ENCODE measurements around the gene TPSAB1.

TPSAB1 gene

DNA sequence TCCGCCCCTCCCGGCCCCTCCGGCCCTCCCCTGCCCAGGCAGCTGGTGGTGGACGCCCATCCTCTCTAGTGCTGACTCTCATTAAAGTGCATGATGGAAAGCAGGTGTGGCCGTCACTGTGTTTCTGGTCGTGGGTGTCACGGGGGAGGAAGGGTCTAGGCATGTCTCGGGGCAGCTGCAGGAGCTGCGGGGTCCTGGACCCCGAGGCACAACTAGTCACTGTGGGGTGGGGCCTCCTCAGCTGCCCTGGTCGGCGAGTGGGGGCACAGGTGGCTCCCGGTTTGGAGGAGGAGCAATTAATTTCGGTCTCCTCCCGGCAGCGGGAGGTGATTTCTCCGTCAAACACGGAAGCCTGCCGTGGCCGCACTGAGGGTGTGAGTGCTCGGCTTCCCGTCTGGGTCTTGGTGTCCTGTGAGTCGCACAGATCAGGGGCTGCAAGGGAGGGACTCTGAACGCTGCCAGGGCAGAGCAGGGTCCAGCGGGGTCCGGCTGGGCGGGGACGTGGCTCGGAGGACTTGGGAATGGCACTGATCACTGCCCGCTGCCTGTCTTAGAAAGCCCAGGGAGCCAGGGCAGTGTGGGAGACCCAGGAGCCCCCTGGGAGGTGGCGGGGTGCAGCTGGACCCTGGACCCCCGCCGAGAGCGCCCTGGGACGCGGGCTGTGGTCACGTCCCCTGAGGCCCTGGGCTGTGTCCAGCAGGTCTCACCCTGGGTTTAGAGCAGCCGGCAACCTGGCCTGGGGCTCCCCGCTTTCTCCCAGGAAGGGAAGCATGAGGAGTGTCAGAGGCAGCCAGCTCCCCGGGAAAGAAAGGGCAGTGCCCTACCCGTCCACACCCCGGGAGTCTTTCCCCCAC, 18.6 kb downstream of the TPSAB1 start:
- DNase-seq (ENCODE audit: low read depth, low spot score), result no peak
- POLR2A ChIA-PET, result no interaction called here
- no peak overlapping the region for H3K4me3 ChIP-seq (ENCODE audit: low read depth, low read length)

DNA sequence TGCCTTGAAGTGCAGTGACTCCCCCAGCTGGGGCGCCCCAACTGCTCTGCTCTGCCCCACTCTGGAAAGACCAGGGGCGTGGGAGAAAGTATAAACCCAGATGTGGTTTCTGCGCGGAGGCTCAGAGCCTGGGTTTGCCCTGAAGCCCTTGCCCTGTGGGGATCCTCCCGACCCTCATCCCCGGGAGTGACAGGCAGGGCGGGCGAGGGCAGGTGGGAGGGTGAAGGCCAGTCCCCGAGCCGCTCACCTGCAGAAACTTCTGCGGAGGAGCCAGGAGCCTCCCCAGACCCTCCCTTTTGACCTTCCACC, 19.2 kb downstream of the TPSAB1 start:
- ChIA-PET POLR2A (no interaction called here), CTCF (no interaction called here)
- DNase-seq (ENCODE audit: low read depth, low spot score), result no peak
- H3K4me3 ChIP-seq (ENCODE audit: low read depth, low read length), result no peak overlapping the region
- TF ChIP-seq, protein P1, sequence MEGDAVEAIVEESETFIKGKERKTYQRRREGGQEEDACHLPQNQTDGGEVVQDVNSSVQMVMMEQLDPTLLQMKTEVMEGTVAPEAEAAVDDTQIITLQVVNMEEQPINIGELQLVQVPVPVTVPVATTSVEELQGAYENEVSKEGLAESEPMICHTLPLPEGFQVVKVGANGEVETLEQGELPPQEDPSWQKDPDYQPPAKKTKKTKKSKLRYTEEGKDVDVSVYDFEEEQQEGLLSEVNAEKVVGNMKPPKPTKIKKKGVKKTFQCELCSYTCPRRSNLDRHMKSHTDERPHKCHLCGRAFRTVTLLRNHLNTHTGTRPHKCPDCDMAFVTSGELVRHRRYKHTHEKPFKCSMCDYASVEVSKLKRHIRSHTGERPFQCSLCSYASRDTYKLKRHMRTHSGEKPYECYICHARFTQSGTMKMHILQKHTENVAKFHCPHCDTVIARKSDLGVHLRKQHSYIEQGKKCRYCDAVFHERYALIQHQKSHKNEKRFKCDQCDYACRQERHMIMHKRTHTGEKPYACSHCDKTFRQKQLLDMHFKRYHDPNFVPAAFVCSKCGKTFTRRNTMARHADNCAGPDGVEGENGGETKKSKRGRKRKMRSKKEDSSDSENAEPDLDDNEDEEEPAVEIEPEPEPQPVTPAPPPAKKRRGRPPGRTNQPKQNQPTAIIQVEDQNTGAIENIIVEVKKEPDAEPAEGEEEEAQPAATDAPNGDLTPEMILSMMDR (IDR thresholded peaks at IDR 0.05; ENCODE audit: insufficient read depth, low read length, missing control alignments), result no peak

More for the DNA sequence above, 18.6 kb downstream of the TPSAB1 start:
- TF ChIP-seq, protein P1 (IDR thresholded peaks at IDR 0.05; ENCODE audit: insufficient read depth, low read length, missing control alignments), result no peak
- CTCF ChIA-PET, result no interaction called here

DNA sequence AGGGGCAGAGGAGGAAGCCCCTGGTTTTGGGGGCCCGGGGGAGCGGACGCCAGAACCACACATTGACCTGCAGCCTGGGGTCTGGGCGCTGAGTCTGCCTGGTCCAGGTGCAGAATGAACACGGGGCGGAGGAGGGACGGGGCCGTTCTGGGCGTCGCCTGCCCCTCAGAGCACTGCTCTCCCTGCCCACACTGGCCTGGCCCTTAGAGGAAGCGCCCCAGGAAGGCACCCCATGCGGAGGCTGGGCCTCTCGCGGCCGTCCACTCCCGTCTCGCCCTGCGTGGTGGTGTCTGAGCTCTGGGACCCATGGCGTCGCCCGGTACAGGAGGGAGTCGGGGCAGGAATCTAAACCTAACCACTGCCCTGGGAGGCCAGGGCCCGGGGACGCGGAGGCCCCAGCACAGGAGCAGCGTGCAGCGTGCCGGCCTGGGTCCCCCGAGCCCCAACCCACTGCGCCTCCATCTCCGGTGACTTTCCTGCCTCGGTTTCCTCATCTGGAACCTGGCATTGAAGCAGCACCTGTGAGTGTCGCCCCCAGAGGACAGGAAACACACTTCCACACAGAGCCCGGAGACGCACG, 19.7 kb downstream of the TPSAB1 start:
- DNase-seq (ENCODE audit: low read depth, low spot score), result no peak
- no peak overlapping the region for H3K4me3 ChIP-seq (ENCODE audit: low read depth, low read length)
- ChIA-PET CTCF (no interaction called here), POLR2A (no interaction called here)
- TF ChIP-seq, protein P1 (IDR thresholded peaks at IDR 0.05; ENCODE audit: insufficient read depth, low read length, missing control alignments), result no peak

DNA sequence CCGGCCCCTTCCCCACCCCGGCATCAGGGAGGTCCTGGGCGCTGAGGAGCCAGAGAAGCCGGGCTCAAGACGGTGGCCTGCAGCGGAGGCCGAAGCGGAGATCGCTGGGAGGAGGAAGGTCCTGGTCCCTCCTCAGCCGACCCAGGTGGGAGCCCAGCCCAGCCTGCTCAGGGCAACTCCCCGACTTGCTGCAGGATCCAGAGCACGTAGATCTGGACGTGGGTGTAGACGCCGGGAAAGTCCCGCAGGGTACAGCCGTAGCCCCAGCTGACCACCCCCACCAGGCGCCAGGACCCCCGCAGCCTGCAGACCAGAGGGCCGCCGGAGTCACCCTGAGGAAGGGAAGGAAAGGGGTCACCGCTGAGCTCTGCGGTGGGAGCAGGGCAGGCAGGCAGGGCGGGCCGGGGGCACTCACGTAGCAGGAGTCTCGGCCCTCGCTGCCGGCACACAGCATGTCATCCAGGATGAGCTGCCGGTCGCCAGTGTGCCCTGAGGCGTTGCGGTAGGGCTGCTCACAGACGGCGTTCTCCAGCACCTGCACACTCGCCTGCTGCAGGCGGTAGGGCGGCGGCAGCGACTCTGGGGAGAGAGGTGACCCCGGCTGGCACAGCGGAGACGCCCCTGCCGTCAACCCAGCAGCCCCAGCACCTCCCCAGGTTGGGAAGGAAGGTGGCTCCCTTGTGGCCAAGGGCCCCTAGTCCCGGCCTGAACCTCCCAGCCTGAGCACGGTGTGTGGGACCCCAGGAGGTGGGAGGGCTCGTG, 20.8 kb downstream of the TPSAB1 start:
- ChIA-PET CTCF (no interaction called here), POLR2A (no interaction called here)
- TF ChIP-seq, protein P1 (IDR thresholded peaks at IDR 0.05; ENCODE audit: insufficient read depth, low read length, missing control alignments), result no peak
- no peak overlapping the region for H3K4me3 ChIP-seq (ENCODE audit: low read depth, low read length)
- DNase-seq (ENCODE audit: low read depth, low spot score), result no peak

DNA sequence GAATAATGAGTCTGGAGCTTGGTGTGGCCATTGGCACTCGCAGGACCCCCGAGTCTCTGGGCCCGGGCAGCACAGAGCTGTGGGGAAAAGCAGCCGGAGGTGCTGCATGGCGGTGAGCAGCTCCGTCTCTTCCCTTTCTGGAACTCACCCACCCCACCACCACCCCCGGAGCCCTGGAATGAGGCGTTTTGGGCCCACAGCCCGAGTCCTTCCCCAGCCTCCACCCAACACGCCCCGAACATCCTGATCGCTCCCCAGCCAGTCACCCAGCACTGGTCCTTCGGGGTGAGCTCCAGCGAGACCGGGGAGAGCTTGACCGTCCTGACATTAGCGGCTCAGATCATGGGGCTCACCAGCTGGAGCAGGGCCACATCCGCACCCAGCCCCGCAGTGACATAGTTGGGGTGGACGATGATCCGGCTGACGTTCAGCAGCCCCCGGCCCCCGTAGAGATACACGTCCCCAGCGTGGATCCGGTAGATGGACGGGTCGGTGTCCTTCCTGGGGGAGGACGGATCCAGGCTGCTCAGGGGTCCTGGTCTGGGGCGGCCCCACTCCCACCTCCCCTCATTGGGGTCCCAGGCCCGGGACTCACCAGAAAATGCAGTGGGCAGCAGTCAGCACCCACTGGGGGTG, 21.8 kb downstream of the TPSAB1 start:
- no peak overlapping the region for H3K4me3 ChIP-seq (ENCODE audit: low read depth, low read length)
- DNase-seq (ENCODE audit: low read depth, low spot score), result no peak
- ChIA-PET POLR2A (no interaction called here), CTCF (no interaction called here)
- TF ChIP-seq, protein P1 (IDR thresholded peaks at IDR 0.05; ENCODE audit: insufficient read depth, low read length, missing control alignments), result no peak

DNA sequence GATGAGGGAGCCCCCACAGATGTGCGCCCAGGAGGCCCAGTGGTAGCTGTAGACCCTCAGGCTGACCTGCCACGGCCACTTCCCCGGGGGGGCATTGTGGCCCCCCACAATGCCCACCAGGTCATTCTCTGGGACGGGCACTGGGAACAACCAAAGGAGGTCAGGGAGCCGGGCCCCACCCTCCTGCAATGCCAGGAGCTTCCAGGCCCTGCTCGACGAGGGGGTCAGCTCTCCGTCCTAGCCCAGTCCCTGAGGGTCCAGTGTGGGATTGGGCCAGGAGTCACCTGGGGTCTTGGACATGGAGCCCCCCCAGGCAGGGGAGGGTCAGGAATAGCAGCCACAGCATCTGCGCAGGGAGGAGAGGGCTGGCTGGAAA, 22.3 kb downstream of the TPSAB1 start:
- no peak overlapping the region for H3K4me3 ChIP-seq (ENCODE audit: low read depth, low read length)
- POLR2A ChIA-PET, result no interaction called here
- TF ChIP-seq, protein P1 (IDR thresholded peaks at IDR 0.05; ENCODE audit: insufficient read depth, low read length, missing control alignments), result no peak
- CTCF ChIA-PET, result no interaction called here
- DNase-seq (ENCODE audit: low read depth, low spot score), result no peak
